BLaER1 (cell line): ENCODE measurements around the gene BCAT1.

Experiments
- H3K27ac ChIP-seq: shearing (Covaris generic); formaldehyde crosslinking; 2 replicates; pipeline ENCODE4 v1.8.1; 2022
- H3K27me3 ChIP-seq: shearing (Covaris generic); formaldehyde crosslinking; 2 replicates; pipeline ENCODE4 v1.8.1; 2022
- H3K36me3 ChIP-seq: shearing (Covaris generic); formaldehyde crosslinking; 2 replicates; pipeline ENCODE4 v1.8.1; 2022
- H3K4me1 ChIP-seq: shearing (Covaris generic); formaldehyde crosslinking; 2 replicates; pipeline ENCODE4 v1.8.1; 2022
- H3K4me2 ChIP-seq: shearing (Covaris generic); formaldehyde crosslinking; 2 replicates; pipeline ENCODE4 v1.8.1; 2022
- H3K4me3 ChIP-seq: shearing (Covaris generic); formaldehyde crosslinking; 2 replicates; pipeline ENCODE4 v1.8.1; 2022
- H3K9ac ChIP-seq: shearing (Covaris generic); formaldehyde crosslinking; 2 replicates; pipeline ENCODE4 v1.8.1; 2022
- H3K9me3 ChIP-seq: shearing (Covaris generic); formaldehyde crosslinking; 2 replicates; pipeline ENCODE4 v1.8.1; 2022
- H4K20me1 ChIP-seq: shearing (Covaris generic); formaldehyde crosslinking; 2 replicates; pipeline ENCODE4 v1.8.1; 2022
- Cebpa-rat ChIP-seq: shearing (Covaris generic); IDR thresholded peaks from 2 replicates; pipeline ENCODE4 v1.8.1; 2022

Gene BCAT1

DNA sequence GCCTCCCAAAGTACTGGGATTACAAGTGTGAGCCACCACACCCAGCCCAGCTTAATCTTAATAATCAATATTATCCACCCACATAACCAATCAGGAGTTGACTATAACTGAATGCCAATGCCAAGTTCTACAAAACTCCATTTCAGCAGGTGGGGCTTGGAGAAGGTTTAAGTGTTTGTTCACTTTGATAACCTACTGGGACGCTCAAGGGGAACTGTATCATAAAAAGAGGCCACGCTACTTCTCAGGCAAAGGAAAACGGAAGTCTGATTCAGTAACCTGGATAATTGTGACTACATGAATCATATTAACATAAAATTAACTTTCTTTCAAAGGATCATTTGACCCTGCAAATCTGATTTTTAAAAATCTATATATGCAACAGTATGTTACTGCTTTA is 179.2 kb downstream of the BCAT1 start:
- H3K4me1 ChIP-seq: no peaks in the 10 kb centered on the region
- no peak for TF ChIP-seq Cebpa-rat
- no peaks in the 10 kb centered on the region for H4K20me1 ChIP-seq
- H3K27me3 ChIP-seq: no peaks in the 10 kb centered on the region
- no peak overlapping the region for H3K9ac ChIP-seq
- H3K4me3 ChIP-seq: no peak overlapping the region
- H3K36me3 ChIP-seq: no peaks in the 10 kb centered on the region
- H3K27ac ChIP-seq: no peak overlapping the region
- H3K9me3 ChIP-seq: peaks cover 10% of the 10 kb centered on the region
- H3K4me2 ChIP-seq: no peak overlapping the region

DNA sequence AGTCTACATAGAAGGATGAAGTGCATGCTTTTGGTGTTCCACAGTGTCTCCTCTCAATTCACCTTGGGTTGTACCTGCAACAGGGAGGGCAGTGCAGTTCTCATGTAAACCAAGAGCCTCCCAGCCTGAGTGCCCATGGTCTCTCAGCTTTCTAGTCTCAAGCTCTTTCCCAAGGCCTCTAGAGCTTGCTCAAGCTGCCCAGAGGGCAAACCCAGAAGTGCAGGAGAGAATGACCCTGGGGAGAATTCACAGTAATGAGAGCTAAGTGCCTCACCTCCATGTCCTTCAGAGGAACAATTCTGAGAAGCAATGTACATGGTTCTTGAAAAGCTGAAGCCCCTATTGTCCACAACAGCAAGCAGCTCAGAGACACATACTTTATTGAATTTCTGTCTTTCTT is 180.5 kb downstream of the BCAT1 start:
- H3K27me3 ChIP-seq: no peaks in the 10 kb centered on the region
- no peak overlapping the region for H3K4me2 ChIP-seq
- no peaks in the 10 kb centered on the region for H4K20me1 ChIP-seq
- H3K9me3 ChIP-seq: peaks cover 10% of the 10 kb centered on the region
- TF ChIP-seq Cebpa-rat: no peak
- no peak overlapping the region for H3K27ac ChIP-seq
- no peaks in the 10 kb centered on the region for H3K36me3 ChIP-seq
- H3K4me3 ChIP-seq: no peak overlapping the region
- H3K4me1 ChIP-seq: no peaks in the 10 kb centered on the region
- H3K9ac ChIP-seq: no peak overlapping the region

DNA sequence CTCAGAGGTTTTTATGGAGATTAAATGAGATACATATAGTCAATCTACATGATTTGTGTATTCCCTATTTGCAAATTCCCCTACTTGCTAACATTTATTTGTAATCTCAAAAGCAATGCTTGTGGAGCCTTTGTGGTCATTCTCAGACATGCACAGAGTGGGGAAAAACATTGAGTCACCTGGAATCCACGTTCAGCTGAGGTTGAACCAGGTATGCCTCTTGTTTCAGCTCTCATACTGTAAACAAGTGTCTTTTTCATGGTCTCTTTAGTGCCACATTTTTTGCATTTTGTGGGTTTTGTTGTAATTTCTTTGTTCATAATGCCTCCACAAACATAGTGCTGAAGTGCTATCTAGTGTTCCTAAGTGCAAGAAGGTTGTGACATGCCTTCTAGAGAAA is 181.9 kb downstream of the BCAT1 start:
- no peak overlapping the region for H3K27ac ChIP-seq
- H3K9me3 ChIP-seq: peaks cover 10% of the 10 kb centered on the region
- H3K27me3 ChIP-seq: no peaks in the 10 kb centered on the region
- H3K4me2 ChIP-seq: no peak overlapping the region
- no peaks in the 10 kb centered on the region for H3K36me3 ChIP-seq
- no peak overlapping the region for H3K9ac ChIP-seq
- no peak for TF ChIP-seq Cebpa-rat
- H4K20me1 ChIP-seq: no peaks in the 10 kb centered on the region
- H3K4me3 ChIP-seq: no peak overlapping the region
- H3K4me1 ChIP-seq: no peaks in the 10 kb centered on the region

DNA sequence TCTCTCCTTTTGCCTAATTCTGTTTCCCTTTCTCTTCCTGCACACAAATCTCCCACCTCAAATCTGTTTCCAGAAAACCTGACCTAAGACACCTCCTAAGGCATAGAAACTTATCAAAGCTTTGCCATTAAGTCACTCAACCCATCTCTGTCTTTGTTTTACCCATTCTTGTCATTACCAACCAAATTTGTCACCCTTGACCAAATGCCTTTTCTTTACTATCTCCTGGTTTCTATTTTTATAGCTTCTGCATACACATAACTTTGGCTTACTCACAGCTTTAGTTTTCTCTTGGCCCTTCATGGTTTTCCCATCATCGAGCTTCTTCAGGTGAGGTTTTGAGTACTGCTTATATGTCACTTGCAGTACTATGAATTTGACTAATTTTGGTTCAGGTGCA is 184.2 kb downstream of the BCAT1 start:
- H4K20me1 ChIP-seq: no peaks in the 10 kb centered on the region
- H3K9me3 ChIP-seq: peaks cover 10% of the 10 kb centered on the region
- no peak overlapping the region for H3K27ac ChIP-seq
- H3K4me1 ChIP-seq: no peaks in the 10 kb centered on the region
- no peaks in the 10 kb centered on the region for H3K36me3 ChIP-seq
- no peak overlapping the region for H3K4me3 ChIP-seq
- H3K9ac ChIP-seq: no peak overlapping the region
- no peak overlapping the region for H3K4me2 ChIP-seq
- no peaks in the 10 kb centered on the region for H3K27me3 ChIP-seq
- no peak for TF ChIP-seq Cebpa-rat

DNA sequence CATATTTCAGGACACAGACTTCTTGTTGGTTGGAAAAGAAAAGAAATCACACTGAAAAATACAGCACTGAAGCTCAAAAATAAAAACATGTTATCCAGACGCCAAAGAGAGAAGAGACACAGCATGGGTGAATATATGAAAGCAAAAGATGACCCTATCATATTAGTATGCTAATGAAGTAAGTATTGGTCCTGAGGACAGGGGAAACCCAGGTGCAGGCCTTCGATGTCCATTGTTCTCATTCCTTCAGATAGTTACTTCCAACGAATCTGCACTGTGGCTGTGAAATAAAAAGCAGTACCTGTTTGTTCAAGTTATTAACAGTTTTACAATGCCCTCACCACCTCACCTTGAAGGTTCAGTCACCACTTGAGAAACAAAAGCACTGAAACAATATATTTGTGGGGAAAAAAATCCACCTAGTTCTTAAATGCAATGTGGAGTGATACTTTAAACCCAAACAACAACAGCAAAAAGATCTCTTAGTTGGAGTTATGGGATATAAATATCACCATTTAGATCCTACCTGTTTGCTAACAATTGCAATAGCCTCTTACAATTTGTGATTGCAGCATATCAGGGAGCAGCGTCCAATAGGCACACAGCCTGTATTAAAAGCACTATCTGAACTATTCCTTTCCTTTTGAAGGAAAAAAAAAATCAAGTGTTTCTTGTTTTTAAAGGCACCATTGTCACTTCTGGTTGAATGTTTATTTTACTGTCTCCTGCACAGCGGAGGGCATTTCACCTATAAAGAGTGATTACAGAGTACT is 188.1 kb downstream of the BCAT1 start:
- Histone ChIP-seq H3K4me1 (no peaks in the 10 kb centered on the region), H3K27ac (no peak overlapping the region), H3K27me3 (no peaks in the 10 kb centered on the region), H3K4me2 (no peak overlapping the region), H3K4me3 (no peak overlapping the region), H3K36me3 (no peaks in the 10 kb centered on the region), H3K9ac (no peak overlapping the region), H4K20me1 (no peaks in the 10 kb centered on the region), H3K9me3 (no peaks in the 10 kb centered on the region)
- TF ChIP-seq Cebpa-rat: no peak

DNA sequence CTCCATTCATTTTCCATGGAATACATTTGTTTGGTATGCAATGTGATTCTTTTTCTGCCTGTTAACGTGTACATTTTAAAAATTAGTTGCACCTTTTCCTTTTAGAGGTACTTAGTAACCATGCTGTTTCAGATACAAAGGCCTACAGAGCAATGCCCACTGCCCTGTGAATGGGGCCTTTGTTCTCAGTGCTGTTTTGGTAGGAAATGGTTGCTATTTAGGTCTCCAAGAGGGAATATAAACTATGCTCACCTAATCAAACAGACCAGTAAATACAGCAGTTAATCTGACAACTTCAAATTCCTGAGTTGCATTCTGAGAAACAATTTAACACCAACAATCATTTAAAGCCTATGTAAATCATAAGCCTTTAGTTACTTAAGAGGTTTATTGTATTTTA is 188.7 kb downstream of the BCAT1 start:
- H3K4me2 ChIP-seq: no peak overlapping the region

More for the DNA sequence above, 188.7 kb downstream of the BCAT1 start:
- Histone ChIP-seq H3K4me1 (no peaks in the 10 kb centered on the region), H3K4me3 (no peak overlapping the region), H3K36me3 (no peaks in the 10 kb centered on the region), H3K27ac (no peak overlapping the region), H4K20me1 (no peaks in the 10 kb centered on the region), H3K27me3 (no peaks in the 10 kb centered on the region), H3K9ac (no peak overlapping the region), H3K9me3 (no peaks in the 10 kb centered on the region)
- no peak for TF ChIP-seq Cebpa-rat
